ENCODE data around the gene DNAL4. TPM values are rescaled to one million over a fixed set of nuclear protein-coding genes. Genes with fewer than 3 reads are reported as not detected.

DNAL4 gene
- total and polyA plus RNA-seq, 2 experiments from 2014 or later, result 39.7 to 42.3 TPM

DNA sequence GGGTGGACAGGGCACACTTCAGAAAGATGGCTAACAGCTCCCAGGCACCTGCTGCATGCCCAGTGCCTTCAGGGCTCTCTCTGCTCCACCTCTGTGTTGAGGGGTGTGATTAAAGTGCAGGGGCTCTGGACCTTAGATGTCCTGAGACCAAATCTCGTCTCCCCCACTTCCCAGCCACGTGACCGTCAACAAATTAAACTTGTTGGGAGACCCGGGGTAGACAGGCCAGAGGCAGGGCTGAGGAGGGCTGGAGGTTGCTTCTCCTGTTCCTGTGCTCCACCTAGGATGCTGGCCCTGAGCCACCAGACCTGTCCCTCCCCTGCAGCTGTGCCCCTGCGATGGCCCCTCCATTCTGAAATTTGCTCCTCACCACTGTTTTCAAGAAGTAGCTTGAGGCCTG lies 32.9 kb upstream of the DNAL4 start:
- DNase-seq (ENCODE audit: low read depth in 1 of 2, low spot score in 1 of 2), result no peak
- Histone ChIP-seq H3K9me3 (ENCODE audit: low read depth) (no peaks in the 10 kb centered on the region), H3K27ac (no peak overlapping the region), H3K4me3 (no peak overlapping the region), H3K27me3 (no peaks in the 10 kb centered on the region), H3K36me3 (no peaks in the 10 kb centered on the region), H3K4me1 (ENCODE audit: low read depth) (no peaks in the 10 kb centered on the region)
- TF ChIP-seq, protein P1, sequence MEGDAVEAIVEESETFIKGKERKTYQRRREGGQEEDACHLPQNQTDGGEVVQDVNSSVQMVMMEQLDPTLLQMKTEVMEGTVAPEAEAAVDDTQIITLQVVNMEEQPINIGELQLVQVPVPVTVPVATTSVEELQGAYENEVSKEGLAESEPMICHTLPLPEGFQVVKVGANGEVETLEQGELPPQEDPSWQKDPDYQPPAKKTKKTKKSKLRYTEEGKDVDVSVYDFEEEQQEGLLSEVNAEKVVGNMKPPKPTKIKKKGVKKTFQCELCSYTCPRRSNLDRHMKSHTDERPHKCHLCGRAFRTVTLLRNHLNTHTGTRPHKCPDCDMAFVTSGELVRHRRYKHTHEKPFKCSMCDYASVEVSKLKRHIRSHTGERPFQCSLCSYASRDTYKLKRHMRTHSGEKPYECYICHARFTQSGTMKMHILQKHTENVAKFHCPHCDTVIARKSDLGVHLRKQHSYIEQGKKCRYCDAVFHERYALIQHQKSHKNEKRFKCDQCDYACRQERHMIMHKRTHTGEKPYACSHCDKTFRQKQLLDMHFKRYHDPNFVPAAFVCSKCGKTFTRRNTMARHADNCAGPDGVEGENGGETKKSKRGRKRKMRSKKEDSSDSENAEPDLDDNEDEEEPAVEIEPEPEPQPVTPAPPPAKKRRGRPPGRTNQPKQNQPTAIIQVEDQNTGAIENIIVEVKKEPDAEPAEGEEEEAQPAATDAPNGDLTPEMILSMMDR (IDR thresholded peaks at IDR 0.05; ENCODE audit: low read depth, low read length), result no peak

DNA sequence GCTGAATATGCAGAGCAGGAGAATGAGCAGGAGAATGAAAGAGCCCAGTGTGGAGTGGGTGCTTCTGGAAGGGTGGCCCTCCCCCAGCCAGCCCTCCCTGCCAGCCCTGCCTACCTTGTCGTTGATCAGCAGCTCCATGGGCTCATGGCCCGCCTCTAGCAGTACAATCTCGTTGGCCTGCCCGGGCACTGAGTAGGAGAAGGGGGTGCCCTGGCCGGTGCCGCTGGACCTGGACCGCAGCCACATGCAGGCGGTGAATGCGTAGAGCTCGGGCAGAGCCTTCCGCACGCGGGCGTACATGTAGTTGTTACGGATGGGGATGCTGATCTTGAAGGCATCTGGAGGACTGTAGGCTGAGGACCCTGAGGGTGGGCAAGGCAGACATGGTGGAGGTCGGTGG lies 32.4 kb upstream of the DNAL4 start:
- H3K4me3 ChIP-seq, result no peak overlapping the region
- no peaks in the 10 kb centered on the region for H3K9me3 ChIP-seq (ENCODE audit: low read depth)
- H3K27me3 ChIP-seq, result no peaks in the 10 kb centered on the region
- no peak overlapping the region for H3K27ac ChIP-seq
- TF ChIP-seq, protein P1 (IDR thresholded peaks at IDR 0.05; ENCODE audit: low read depth, low read length), result no peak
- no peaks in the 10 kb centered on the region for H3K4me1 ChIP-seq (ENCODE audit: low read depth)
- DNase-seq (ENCODE audit: low read depth in 1 of 2, low spot score in 1 of 2), result no peak
- no peaks in the 10 kb centered on the region for H3K36me3 ChIP-seq

DNA sequence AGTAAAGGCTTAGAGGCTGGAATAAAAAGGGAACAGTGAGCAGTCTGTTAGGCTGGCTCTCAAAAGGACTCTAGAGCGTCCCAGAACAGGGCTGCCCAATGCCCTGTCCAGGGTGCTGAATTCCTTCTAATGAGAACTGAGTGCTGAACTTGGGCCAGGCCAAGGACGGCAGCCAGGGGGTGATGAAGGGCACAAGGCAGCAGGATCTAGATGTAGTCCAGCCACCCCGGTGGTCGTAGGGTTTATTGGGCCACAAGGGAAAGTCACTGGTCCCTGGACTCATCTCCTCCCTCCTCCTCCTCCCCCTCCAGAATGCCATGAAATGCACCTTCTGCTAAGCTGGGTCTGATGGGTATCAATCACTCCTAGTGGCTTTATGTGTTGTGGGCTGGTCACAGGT lies 30.6 kb upstream of the DNAL4 start:
- Histone ChIP-seq H3K9me3 (ENCODE audit: low read depth) (no peaks in the 10 kb centered on the region), H3K27me3 (peaks cover 7% of the 10 kb centered on the region), H3K36me3 (no peaks in the 10 kb centered on the region), H3K27ac (no peak overlapping the region), H3K4me1 (ENCODE audit: low read depth) (no peaks in the 10 kb centered on the region), H3K4me3 (no peak overlapping the region)
- TF ChIP-seq, protein P1 (IDR thresholded peaks at IDR 0.05; ENCODE audit: low read depth, low read length), result peak; percentile 65
- peak; percentile 84 to 95 for DNase-seq (ENCODE audit: low read depth in 1 of 2, low spot score in 1 of 2)

DNA sequence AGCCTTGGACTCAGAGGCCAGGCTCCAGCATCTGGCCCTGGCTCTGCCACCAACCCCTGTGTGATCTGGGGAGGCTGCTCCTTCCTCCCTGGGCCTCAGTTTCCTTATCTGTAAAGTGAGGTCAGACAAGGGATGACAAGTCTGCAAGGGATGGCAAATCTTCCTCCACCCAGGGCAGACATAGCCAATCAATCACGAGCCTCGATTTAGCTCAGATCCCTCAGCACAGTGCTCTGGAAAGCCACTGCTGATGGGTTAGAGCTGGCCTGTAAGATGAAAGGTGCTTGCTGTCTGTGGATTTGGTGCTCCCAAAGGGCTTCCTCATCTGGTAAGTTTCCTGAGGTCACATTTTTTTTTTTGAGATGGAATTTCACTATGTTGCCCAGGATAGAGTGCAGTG lies 29.7 kb upstream of the DNAL4 start:
- no peaks in the 10 kb centered on the region for H3K9me3 ChIP-seq (ENCODE audit: low read depth)
- TF ChIP-seq, protein P1 (IDR thresholded peaks at IDR 0.05; ENCODE audit: low read depth, low read length), result no peak
- H3K27me3 ChIP-seq, result peaks cover 10% of the 10 kb centered on the region
- no peaks in the 10 kb centered on the region for H3K36me3 ChIP-seq
- no peak for DNase-seq (ENCODE audit: low read depth in 1 of 2, low spot score in 1 of 2)
- no peaks in the 10 kb centered on the region for H3K4me1 ChIP-seq (ENCODE audit: low read depth)
- H3K4me3 ChIP-seq, result no peak overlapping the region
- H3K27ac ChIP-seq, result no peak overlapping the region

DNA sequence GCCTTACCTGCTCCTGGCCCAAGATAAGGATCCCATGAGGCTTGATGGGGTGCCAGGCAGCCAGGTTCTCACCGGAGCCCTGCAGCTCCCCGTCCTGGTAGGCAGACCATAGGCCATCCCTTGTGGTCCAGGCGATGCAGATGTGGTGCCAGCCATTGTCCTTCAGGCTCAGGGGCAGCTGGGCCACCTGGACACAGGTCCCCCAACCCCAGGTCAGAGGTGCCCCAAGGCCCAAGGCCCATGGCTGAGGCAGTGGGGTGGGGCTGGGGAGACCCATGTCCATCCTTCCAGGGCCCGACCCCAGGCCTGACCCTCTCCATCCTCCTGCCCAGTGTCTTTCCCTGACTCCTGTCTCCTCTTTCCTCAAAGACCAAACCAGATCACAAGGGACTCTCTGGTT lies 29.1 kb upstream of the DNAL4 start:
- TF ChIP-seq, protein P1 (IDR thresholded peaks at IDR 0.05; ENCODE audit: low read depth, low read length), result no peak
- Histone ChIP-seq H3K4me1 (ENCODE audit: low read depth) (no peaks in the 10 kb centered on the region), H3K9me3 (ENCODE audit: low read depth) (no peaks in the 10 kb centered on the region), H3K27me3 (peaks cover 10% of the 10 kb centered on the region), H3K27ac (no peak overlapping the region), H3K4me3 (no peak overlapping the region), H3K36me3 (no peaks in the 10 kb centered on the region)
- DNase-seq (ENCODE audit: low read depth in 1 of 2, low spot score in 1 of 2), result no peak

DNA sequence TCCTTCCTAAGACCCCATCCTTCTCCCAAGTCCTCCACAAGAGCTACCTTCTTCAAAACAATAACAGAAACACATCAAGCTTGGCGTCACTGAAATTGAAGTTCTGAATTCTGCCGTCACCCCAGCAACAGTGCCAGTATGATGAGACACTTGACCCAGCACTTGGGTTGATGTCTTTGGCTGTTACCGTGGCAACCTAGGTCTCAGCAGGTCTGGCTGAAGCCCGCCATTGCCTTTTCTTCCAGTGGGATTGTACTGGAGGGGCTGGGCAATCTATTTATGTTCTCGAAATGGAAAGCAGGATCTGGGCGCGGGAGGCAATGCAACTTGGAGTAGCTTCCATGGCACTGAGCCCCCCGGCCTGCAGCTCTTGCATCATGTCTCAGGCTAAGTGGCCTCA lies 26.1 kb upstream of the DNAL4 start:
- Histone ChIP-seq H3K36me3 (no peaks in the 10 kb centered on the region), H3K27ac (no peak overlapping the region), H3K4me1 (ENCODE audit: low read depth) (no peaks in the 10 kb centered on the region), H3K9me3 (ENCODE audit: low read depth) (no peaks in the 10 kb centered on the region), H3K27me3 (peaks cover 10% of the 10 kb centered on the region), H3K4me3 (no peak overlapping the region)
- TF ChIP-seq, protein P1 (IDR thresholded peaks at IDR 0.05; ENCODE audit: low read depth, low read length), result no peak
- no peak for DNase-seq (ENCODE audit: low read depth in 1 of 2, low spot score in 1 of 2)
